ENCODE results near the gene RAPGEF1. TPM values are rescaled to one million over a fixed set of nuclear protein-coding genes. Genes with fewer than 3 reads are reported as not detected.

Gene RAPGEF1
- total RNA-seq, 4 donors from 2014 or later, result 37.5 to 89.0 (median 62.8) TPM

- ATAC-seq (ENCODE audit: low FRiP score), result peak; percentile 58
- TF ChIP-seq CTCF (IDR thresholded peaks at IDR 0.05), result no peak
- DNase-seq (ENCODE audit: low spot score), result no peak
Observed at GRCh38 chr9:131610231-131610761, 129.6 kb downstream of the RAPGEF1 start.

GRCh38 chr9:131609099-131609830, 130.6 kb downstream of the RAPGEF1 start:
- no peak for TF ChIP-seq CTCF (IDR thresholded peaks at IDR 0.05)
- no peak for DNase-seq (ENCODE audit: low spot score)
- peak; percentile 20 for ATAC-seq (ENCODE audit: low FRiP score)

GRCh38 chr9:131608493-131609037, 131.3 kb downstream of the RAPGEF1 start:
- ATAC-seq (ENCODE audit: low FRiP score), result peak; percentile 75
- DNase-seq (ENCODE audit: low spot score), result peak; percentile 40
- TF ChIP-seq CTCF (IDR thresholded peaks at IDR 0.05), result no peak

GRCh38 chr9:131607591-131607990, 132.3 kb downstream of the RAPGEF1 start:
- TF ChIP-seq CTCF (IDR thresholded peaks at IDR 0.05), result no peak
- DNase-seq (ENCODE audit: low spot score) (no peak), ATAC-seq (ENCODE audit: low FRiP score) (no peak)

- no peak for TF ChIP-seq CTCF (IDR thresholded peaks at IDR 0.05)
- ATAC-seq (ENCODE audit: low FRiP score) (no peak), DNase-seq (ENCODE audit: low spot score) (no peak)
Observed at GRCh38 chr9:131606896-131607567, 132.8 kb downstream of the RAPGEF1 start.

- TF ChIP-seq CTCF (IDR thresholded peaks at IDR 0.05), result no peak
- DNase-seq (ENCODE audit: low spot score) (no peak), ATAC-seq (ENCODE audit: low FRiP score) (no peak)
Observed at GRCh38 chr9:131605770-131606590, 133.9 kb downstream of the RAPGEF1 start.
